IMR-90 (cell line): Measurements from ENCODE around the gene PRKAR1B. TPM values are rescaled to one million over a fixed set of nuclear protein-coding genes. Genes with fewer than 3 reads are reported as not detected.

Experiments used
- ATAC-seq: fragments of 200-7000 bp; cut with Tn5 transposase; 2 replicates; pipeline ENCODE4 v1.9.1; 2020; ENCODE audit warnings: low read depth, mild to moderate bottlenecking, moderate library complexity
- BruUV-seq: library from RNA; stranded (reverse); fragments of 400-500 nt; replicated peaks from 2 replicates; lab custom pipeline; 2021; lab: Mats Ljungman, UMichigan
- CTCF ChIA-PET: fragments of 300-600 bp; formaldehyde crosslinking; extraction: SDS; loops from one replicate; lab custom pipeline; 2021; ENCODE audit warnings: antibody characterized with exemption; lab: Yijun Ruan, JAX
- POLR2A ChIA-PET: fragments of 300-600 bp; sonication (Branson Sonifier 250); formaldehyde crosslinking; loops from one replicate; lab custom pipeline; 2022; ENCODE audit warnings: antibody characterized with exemption; ENCODE audit not compliant: unreplicated experiment; lab: Charles Lee
- DNase-seq: peaks from one replicate; pipeline ENCODE4 v3.0.0; 2013
- H2AFZ ChIP-seq: replicated peaks from 2 replicates; pipeline ENCODE3; 2013; ENCODE audit warnings: low read length, mild to moderate bottlenecking; ENCODE audit not compliant: poor library complexity
- H2AK5ac ChIP-seq: 2 replicates; pipeline ENCODE4 v1.6.1; 2013; ENCODE audit warnings: low read depth, low read length, inconsistent platforms
- H2AK9ac ChIP-seq: replicated peaks from 2 replicates; pipeline ENCODE3; 2013; ENCODE audit warnings: mild to moderate bottlenecking, low read depth, low read length, moderate library complexity; ENCODE audit not compliant: poor library complexity
- H2BK120ac ChIP-seq: 2 replicates; pipeline ENCODE4 v1.6.1; 2013; ENCODE audit warnings: low read depth, low read length, inconsistent platforms
- H2BK15ac ChIP-seq: 3 replicates; pipeline ENCODE4 v1.6.1; 2013; ENCODE audit warnings: low read depth, low read length, inconsistent platforms
- H2BK20ac ChIP-seq: 2 replicates; pipeline ENCODE4 v1.6.1; 2013; ENCODE audit warnings: low read depth, mild to moderate bottlenecking, inconsistent platforms, low read length, moderate library complexity
- H2BK5ac ChIP-seq: 2 replicates; pipeline ENCODE4 v1.6.1; 2013; ENCODE audit warnings: mild to moderate bottlenecking, low read depth, low read length, inconsistent platforms; ENCODE audit not compliant: poor library complexity, severe bottlenecking
- H3K14ac ChIP-seq: replicated peaks from 2 replicates; pipeline ENCODE4 v1.6.1; 2013; ENCODE audit warnings: low read depth, low read length, inconsistent platforms
- H3K18ac ChIP-seq: 2 replicates; pipeline ENCODE4 v1.6.1; 2013; ENCODE audit warnings: low read depth, low read length, control low read depth
- H3K23ac ChIP-seq: 2 replicates; pipeline ENCODE4 v1.6.1; 2013; ENCODE audit warnings: low read depth, low read length, inconsistent platforms
- H3K27ac ChIP-seq: 2 replicates; pipeline ENCODE4 v1.5.1; 2013; ENCODE audit warnings: mild to moderate bottlenecking, control low read depth, low read length; ENCODE audit not compliant: insufficient read depth
- H3K27me3 ChIP-seq: 2 replicates; pipeline ENCODE4 v1.6.1; 2013; ENCODE audit warnings: low read length; ENCODE audit not compliant: control insufficient read depth, insufficient read depth
- H3K36me3 ChIP-seq: 2 replicates; pipeline ENCODE4 v1.6.1; 2013; ENCODE audit warnings: low read length, mixed read lengths; ENCODE audit not compliant: control insufficient read depth, insufficient read depth
- H3K4ac ChIP-seq: 2 replicates; pipeline ENCODE4 v1.6.1; 2013; ENCODE audit warnings: low read depth, low read length, inconsistent platforms
- H3K4me1 ChIP-seq: 2 replicates; pipeline ENCODE4 v1.6.1; 2013; ENCODE audit warnings: low read length, mixed read lengths; ENCODE audit not compliant: control insufficient read depth, insufficient read depth
- H3K4me2 ChIP-seq: 2 replicates; pipeline ENCODE4 v1.6.1; 2013; ENCODE audit warnings: low read depth, mild to moderate bottlenecking, control low read depth, low read length, moderate library complexity
- H3K4me3 ChIP-seq: 2 replicates; pipeline ENCODE4 v1.5.1; 2013; ENCODE audit warnings: low read depth, mild to moderate bottlenecking, control low read depth, low read length, moderate library complexity; ENCODE audit not compliant: insufficient read depth
- H3K56ac ChIP-seq: 2 replicates; pipeline ENCODE4 v1.6.1; 2013; ENCODE audit warnings: low read length, inconsistent platforms; ENCODE audit not compliant: insufficient read depth; ENCODE audit errors: extremely low read depth
- H3K79me1 ChIP-seq, 2 experiments: 2 replicates each; pipeline ENCODE4 v1.6.1; 2013; ENCODE audit warnings: low read length in 2 of 2, inconsistent platforms in 1 of 2, low read depth in 1 of 2
- H3K9ac ChIP-seq: 2 replicates; pipeline ENCODE4 v1.6.1; 2013; ENCODE audit warnings: low read depth, low read length, control low read depth
- H3K9me1 ChIP-seq: 2 replicates; pipeline ENCODE4 v1.6.1; 2013; ENCODE audit warnings: low read length, inconsistent platforms; ENCODE audit not compliant: insufficient read depth
- H3K9me3 ChIP-seq: 2 replicates; pipeline ENCODE4 v1.6.1; 2013; ENCODE audit warnings: low read length; ENCODE audit not compliant: control insufficient read depth, insufficient read depth
- H4K20me1 ChIP-seq: 2 replicates; pipeline ENCODE4 v1.6.1; 2013; ENCODE audit warnings: low read length, inconsistent platforms; ENCODE audit not compliant: insufficient read depth
- H4K5ac ChIP-seq: 2 replicates; pipeline ENCODE4 v1.6.1; 2013; ENCODE audit warnings: mild to moderate bottlenecking, low read depth, low read length, control low read depth
- H4K8ac ChIP-seq, 2 experiments: 2 replicates each; pipeline ENCODE4 v1.6.1; 2013; ENCODE audit warnings: low read depth in 2 of 2, low read length in 2 of 2, control low read depth in 1 of 2, inconsistent platforms in 1 of 2
- H4K91ac ChIP-seq: 2 replicates; pipeline ENCODE4 v1.6.1; 2013; ENCODE audit warnings: low read depth, low read length, inconsistent platforms; ENCODE audit not compliant: insufficient read depth
- BHLHE40 ChIP-seq: fragments of 150-350 bp; IDR thresholded peaks from 2 replicates; pipeline ENCODE4 v1.6.1; 2016; ENCODE audit warnings: mild to moderate bottlenecking, low read depth, low read length
- CHD1 ChIP-seq: IDR thresholded peaks from 2 replicates; pipeline ENCODE4 v1.6.1; 2012; ENCODE audit warnings: low read depth, low read length, improper control_type of control experiment
- CTCF ChIP-seq: conservative IDR thresholded peaks from 2 replicates; pipeline ENCODE4 v1.5.1; 2012; ENCODE audit warnings: mild to moderate bottlenecking, low read depth, low read length, improper control_type of control experiment
- ELK1 ChIP-seq: fragments of 150-350 bp; IDR thresholded peaks from 2 replicates; pipeline ENCODE4 v1.6.1; 2016; ENCODE audit warnings: low read depth, mild to moderate bottlenecking, low read length, moderate library complexity, borderline replicate concordance
- MAFK ChIP-seq: IDR thresholded peaks from 2 replicates; pipeline ENCODE4 v1.6.1; 2012; ENCODE audit warnings: low read depth, low read length, improper control_type of control experiment
- MAZ ChIP-seq: IDR thresholded peaks from 2 replicates; pipeline ENCODE4 v1.6.1; 2012; ENCODE audit warnings: low read depth, mild to moderate bottlenecking, low read length, improper control_type of control experiment, moderate library complexity, borderline replicate concordance
- MXI1 ChIP-seq: IDR thresholded peaks from 2 replicates; pipeline ENCODE4 v1.6.1; 2012; ENCODE audit warnings: low read depth, mild to moderate bottlenecking, low read length, moderate library complexity, borderline replicate concordance
- NFE2L2 ChIP-seq: fragments of 150-350 bp; IDR thresholded peaks from 2 replicates; pipeline ENCODE4 v1.6.1; 2016; ENCODE audit warnings: low read depth, mild to moderate bottlenecking, low read length
- POLR2A ChIP-seq: IDR thresholded peaks from 2 replicates; pipeline ENCODE4 v1.6.1; 2012; ENCODE audit warnings: mild to moderate bottlenecking, low read depth, low read length
- RAD21 ChIP-seq: IDR thresholded peaks from 2 replicates; pipeline ENCODE4 v1.6.1; 2012; ENCODE audit warnings: low read length, improper control_type of control experiment
- RCOR1 ChIP-seq: IDR thresholded peaks from 2 replicates; pipeline ENCODE4 v1.6.1; 2012; ENCODE audit warnings: mild to moderate bottlenecking, low read length, improper control_type of control experiment; ENCODE audit not compliant: insufficient replicate concordance
- RFX5 ChIP-seq: IDR thresholded peaks from 2 replicates; pipeline ENCODE4 v1.8.0; 2012; ENCODE audit warnings: low read depth, mild to moderate bottlenecking, low read length, moderate library complexity
- SMC3 ChIP-seq: fragments of 150-350 bp; IDR thresholded peaks from 2 replicates; pipeline ENCODE4 v1.6.1; 2016; ENCODE audit warnings: low read depth, mild to moderate bottlenecking, antibody characterized with exemption, low read length, moderate library complexity
- USF2 ChIP-seq: fragments of 150-350 bp; IDR thresholded peaks from 2 replicates; pipeline ENCODE4 v1.6.1; 2017; ENCODE audit warnings: mild to moderate bottlenecking, antibody characterized with exemption, low read length, low read depth
- WGBS, 2 experiments: methylation state at CpG; one replicate each; pipeline versions ENCODE4 v1.1.5 to v1.1.7; 2013; ENCODE audit warnings: missing lambda C conversion rate in 2 of 2; ENCODE audit not compliant: insufficient read length in 1 of 2; ENCODE audit errors: extremely low coverage in 2 of 2; 5-methylcytosine and 5-hydroxymethylcytosine counted together
- dilution Hi-C: fragments of 300-500 bp; cut with HindIII; formaldehyde crosslinking; loops from one replicate; pipeline ENCODE4 v1.14.3; 2018; ENCODE audit warnings: low sequenced_read_pairs; ENCODE audit not compliant: unreplicated experiment
- in situ Hi-C: fragments of 300-500 bp; cut with MboI; formaldehyde crosslinking; loops from 3 replicates; pipeline ENCODE4 v1.14.3; 2019; ENCODE audit warnings: low sequenced_read_pairs, inconsistent platforms, mixed read lengths
- intact Hi-C: fragments of 100-400 bp; cut with micrococcal nuclease; formaldehyde crosslinking; loops from 2 replicates; pipeline ENCODE4 v1.10.0; 2022
- polyA plus RNA-seq, 3 experiments: library from polyadenylated mRNA; depleted of rRNA; stranded (reverse); fragments of >200 nt; gene quantifications; 2 replicates each; pipeline ENCODE4 v1.2.3, GENCODE V29; 2012; ENCODE audit warnings: low replicate concordance in 1 of 3
- total RNA-seq: library from RNA; depleted of rRNA; stranded (reverse); fragments of >200 nt; gene quantifications from 2 replicates; pipeline ENCODE4 v1.2.3, GENCODE V29; 2012

PRKAR1B gene
- total and polyA plus RNA-seq, 2 of the 4 experiments (the other 2 are of a cell fraction) = 15.2 to 20.2 TPM

- no peaks in the 10 kb centered on the region for H4K20me1 ChIP-seq
- no peaks in the 10 kb centered on the region for H3K27me3 ChIP-seq
- no peaks in the 10 kb centered on the region for H3K9me1 ChIP-seq
- H3K9ac ChIP-seq = no peak overlapping the region
- H3K9me3 ChIP-seq = peaks cover 10% of the 10 kb centered on the region; the same call in 1 of the 2 replicates
- DNase-seq (no peak), ATAC-seq (no peak)
- no peak overlapping the region for H3K23ac ChIP-seq
- no peak overlapping the region for H3K56ac ChIP-seq
- no peak overlapping the region for H3K4me2 ChIP-seq
- no peak overlapping the region for H3K18ac ChIP-seq
- H3K14ac ChIP-seq = no peak overlapping the region
- no peak overlapping the region for H4K91ac ChIP-seq
- no peak overlapping the region for H3K27ac ChIP-seq
- H3K4ac ChIP-seq = no peak overlapping the region
- no peak overlapping the region for H4K8ac ChIP-seq
- H4K5ac ChIP-seq = no peak overlapping the region
- H2BK120ac ChIP-seq = no peak overlapping the region
- no peak for TF ChIP-seq USF2
- TF ChIP-seq MAZ = no peak
- no peak for TF ChIP-seq RAD21
- no peak for TF ChIP-seq ELK1
- no peak for TF ChIP-seq RCOR1
- no peak for TF ChIP-seq CHD1
- TF ChIP-seq RFX5 = no peak
- TF ChIP-seq BHLHE40 = no peak
- TF ChIP-seq CTCF = no peak
- TF ChIP-seq NFE2L2 = no peak
- no peak for TF ChIP-seq POLR2A
- no peak for TF ChIP-seq MAFK
- no peak for TF ChIP-seq SMC3
- TF ChIP-seq MXI1 = no peak
- H2BK15ac ChIP-seq = no peak overlapping the region
- H3K79me1 ChIP-seq = no peaks in the 10 kb centered on the region
- in situ Hi-C loops (no loop called here), intact Hi-C loops (no loop called here), dilution Hi-C loops (no loop called here)
- H2AK5ac ChIP-seq = no peak overlapping the region
- H3K36me3 ChIP-seq = no peaks in the 10 kb centered on the region
- BruUV-seq = no TSS peak
- peak overlapping the region; percentile 11 for H2AFZ ChIP-seq
- 90% methylated on average over 21 of the region's 35 CpGs; no CpG with 5 or more reads in 1 of the 2 experiments for WGBS, 2 experiments
- CTCF ChIA-PET = no interaction called here
- H2BK20ac ChIP-seq = no peak overlapping the region
- no peak overlapping the region for H2BK5ac ChIP-seq
- no peak overlapping the region for H2AK9ac ChIP-seq
- H3K4me3 ChIP-seq = no peak overlapping the region
- POLR2A ChIA-PET = no interaction called here
- H3K4me1 ChIP-seq = no peaks in the 10 kb centered on the region
Observed at GRCh38 chr7:644381-645305, 82.4 kb downstream of the PRKAR1B start.
